ENCODE data around the gene TAOK2.

DNA sequence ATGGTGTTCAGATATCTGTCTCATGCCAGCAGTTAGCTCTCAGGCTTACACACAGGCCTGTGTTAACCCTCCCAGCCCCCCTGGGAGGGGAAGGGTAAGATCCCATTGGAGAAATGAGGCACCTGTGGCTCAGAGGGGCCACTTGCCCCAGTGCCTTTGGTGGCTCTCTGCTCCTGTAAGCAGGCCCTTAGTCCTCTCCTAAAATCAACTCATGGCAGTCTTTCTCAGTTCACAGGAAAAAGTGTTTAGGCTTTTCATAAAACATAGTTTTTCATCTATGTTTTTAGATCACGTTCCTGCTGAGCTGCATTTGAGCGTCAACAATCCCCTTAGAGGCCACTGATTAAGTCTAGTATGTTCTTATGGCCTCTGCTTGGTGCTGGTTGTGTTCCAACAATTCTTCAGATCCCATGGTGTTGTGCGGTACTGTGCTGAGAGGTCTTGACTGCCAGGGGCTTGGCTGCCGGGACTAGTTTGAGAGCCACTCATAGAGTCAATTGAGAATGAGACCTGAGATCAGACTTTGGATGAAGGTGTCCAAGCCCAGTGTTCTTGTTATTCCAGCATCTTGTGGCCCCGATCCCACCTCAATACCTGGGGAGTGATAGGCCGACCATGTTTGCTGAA, 10.6 kb downstream of the TAOK2 start:
- TF ChIP-seq CTCF (IDR thresholded peaks at IDR 0.05) (no peak), POLR2A (IDR thresholded peaks at IDR 0.05) (no peak)
